Progenitor cell of endocrine pancreas (in vitro differentiated cells): ENCODE data around the gene UBE2J2. TPM values are rescaled to one million over a fixed set of nuclear protein-coding genes. Genes with fewer than 3 reads are reported as not detected.
A peak's percentile ranks its signal among the peaks of the same experiment; 100 is the strongest.

Source experiments
- DNase-seq: peaks from one replicate; pipeline ENCODE4 v3.0.0; 2021; ENCODE audit warnings: low spot score; ENCODE audit not compliant: unreplicated experiment
- H3K27ac Mint-ChIP-seq: 2 replicates; pipeline ENCODE4 v1.8.0; 2021; ENCODE audit warnings: mild to moderate bottlenecking, moderate library complexity, mixed read lengths
- H3K27me3 Mint-ChIP-seq: 2 replicates; pipeline ENCODE4 v1.8.0; 2021; ENCODE audit warnings: mixed read lengths
- H3K36me3 Mint-ChIP-seq: 2 replicates; pipeline ENCODE4 v1.8.0; 2022; ENCODE audit warnings: mixed read lengths; ENCODE audit not compliant: insufficient read depth
- H3K4me1 Mint-ChIP-seq: 2 replicates; pipeline ENCODE4 v1.8.0; 2021; ENCODE audit warnings: low read depth, mixed read lengths
- H3K4me3 Mint-ChIP-seq: 2 replicates; pipeline ENCODE4 v1.8.0; 2021; ENCODE audit warnings: low read depth, mild to moderate bottlenecking, moderate library complexity, mixed read lengths
- H3K9me3 Mint-ChIP-seq: 2 replicates; pipeline ENCODE4 v1.8.0; 2021; ENCODE audit warnings: low read depth, mixed read lengths
- total RNA-seq: library from RNA; stranded (reverse); gene quantifications from 2 replicates; pipeline ENCODE4 v1.2.1, GENCODE V29; 2021
- TF ChIP-seq, protein P1 (sequence below): fragments of 200-600 bp; sonication (generic); IDR thresholded peaks from one replicate; pipeline ENCODE4 v1.5.0; 2021; ENCODE audit warnings: antibody characterized with exemption, mild to moderate bottlenecking; ENCODE audit not compliant: unreplicated experiment

UBE2J2 gene
- total RNA-seq, 1 donor from 2014 or later: 73.6 TPM

DNA sequence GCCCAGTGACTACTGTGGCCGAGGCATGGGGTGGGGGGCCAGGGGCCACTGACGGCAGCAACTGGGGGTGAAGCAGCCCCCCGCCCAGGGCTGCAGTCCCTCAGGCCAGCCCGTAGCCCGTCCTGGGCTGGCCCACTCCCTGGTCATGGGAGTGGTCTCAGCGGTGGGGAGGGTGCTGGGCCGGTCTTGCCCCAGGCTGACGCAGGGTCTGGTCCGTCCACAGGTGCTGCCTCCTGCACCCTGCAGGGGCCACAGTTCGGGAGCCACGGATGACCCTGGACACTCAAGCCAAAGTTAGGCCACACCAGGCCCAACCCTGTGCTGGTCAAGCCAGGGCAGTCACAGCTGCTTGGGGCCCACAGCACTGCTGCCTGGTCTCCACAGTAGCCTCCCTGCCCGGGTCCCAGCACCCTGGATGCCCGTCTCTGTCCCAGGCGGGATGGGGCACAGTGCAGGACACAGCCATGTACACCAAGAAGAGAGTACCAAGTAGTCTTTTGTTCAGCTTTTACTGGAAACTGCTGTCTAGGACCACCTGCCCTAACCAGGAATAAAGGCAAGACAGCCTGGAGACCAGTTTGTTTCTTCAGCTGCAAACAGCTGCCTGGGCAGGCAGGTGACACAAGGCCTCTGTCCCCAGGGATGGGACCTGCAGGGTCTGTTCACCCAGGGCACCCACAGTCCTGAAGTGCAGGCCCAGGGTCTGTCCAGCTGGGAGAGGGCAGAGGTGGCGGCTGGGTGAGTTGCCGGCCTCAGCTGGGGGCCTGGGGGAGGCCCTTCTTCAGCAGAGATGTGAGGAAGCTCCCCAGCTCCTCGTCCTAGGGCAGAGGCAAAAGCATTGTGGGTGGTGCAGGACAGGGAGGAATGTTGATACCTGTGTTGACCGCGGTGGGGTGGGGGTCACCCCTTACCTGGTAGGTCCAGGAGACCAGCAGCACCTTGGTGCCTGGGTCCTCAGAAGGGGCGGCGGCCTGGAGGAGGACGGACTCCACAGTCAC lies 37.8 kb upstream of the UBE2J2 start:
- no peak overlapping the region for H3K27ac Mint-ChIP-seq
- peaks cover 9% of the 10 kb centered on the region for H3K4me1 Mint-ChIP-seq
- TF ChIP-seq, protein P1, sequence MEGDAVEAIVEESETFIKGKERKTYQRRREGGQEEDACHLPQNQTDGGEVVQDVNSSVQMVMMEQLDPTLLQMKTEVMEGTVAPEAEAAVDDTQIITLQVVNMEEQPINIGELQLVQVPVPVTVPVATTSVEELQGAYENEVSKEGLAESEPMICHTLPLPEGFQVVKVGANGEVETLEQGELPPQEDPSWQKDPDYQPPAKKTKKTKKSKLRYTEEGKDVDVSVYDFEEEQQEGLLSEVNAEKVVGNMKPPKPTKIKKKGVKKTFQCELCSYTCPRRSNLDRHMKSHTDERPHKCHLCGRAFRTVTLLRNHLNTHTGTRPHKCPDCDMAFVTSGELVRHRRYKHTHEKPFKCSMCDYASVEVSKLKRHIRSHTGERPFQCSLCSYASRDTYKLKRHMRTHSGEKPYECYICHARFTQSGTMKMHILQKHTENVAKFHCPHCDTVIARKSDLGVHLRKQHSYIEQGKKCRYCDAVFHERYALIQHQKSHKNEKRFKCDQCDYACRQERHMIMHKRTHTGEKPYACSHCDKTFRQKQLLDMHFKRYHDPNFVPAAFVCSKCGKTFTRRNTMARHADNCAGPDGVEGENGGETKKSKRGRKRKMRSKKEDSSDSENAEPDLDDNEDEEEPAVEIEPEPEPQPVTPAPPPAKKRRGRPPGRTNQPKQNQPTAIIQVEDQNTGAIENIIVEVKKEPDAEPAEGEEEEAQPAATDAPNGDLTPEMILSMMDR: no peak
- no peaks in the 10 kb centered on the region for H3K27me3 Mint-ChIP-seq
- H3K4me3 Mint-ChIP-seq: no peak overlapping the region
- peaks cover 2% of the 10 kb centered on the region for H3K36me3 Mint-ChIP-seq
- H3K9me3 Mint-ChIP-seq: no peaks in the 10 kb centered on the region
- DNase-seq: no peak

DNA sequence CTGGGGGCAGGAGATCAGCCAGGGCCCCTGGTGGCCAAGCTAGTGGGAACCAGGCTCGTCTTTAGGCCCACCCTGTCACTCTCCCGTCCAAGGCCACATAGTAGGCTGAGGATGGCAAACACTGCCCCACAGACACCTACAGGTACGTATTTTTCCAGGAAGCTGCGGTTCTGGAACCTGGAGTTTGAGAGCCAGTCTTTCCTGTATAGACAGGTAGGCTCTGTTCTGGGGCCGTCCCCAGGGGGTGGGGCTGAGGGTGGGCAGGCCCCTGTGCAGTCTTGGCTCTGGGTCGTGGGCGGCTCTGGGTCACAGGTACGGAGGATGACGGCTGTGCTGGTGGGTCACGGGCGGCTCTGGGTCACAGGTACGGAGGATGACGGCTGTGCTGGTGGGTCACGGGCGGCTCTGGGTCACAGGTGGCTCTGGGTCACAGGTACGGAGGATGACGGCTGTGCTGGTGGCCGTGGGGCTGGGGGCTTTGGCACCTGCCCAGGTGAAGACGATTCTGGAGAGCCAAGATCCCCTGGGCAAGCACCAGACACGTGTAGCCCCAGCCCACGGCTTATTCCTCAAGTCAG lies 36.9 kb upstream of the UBE2J2 start:
- Mint-ChIP-seq H3K27me3 (no peaks in the 10 kb centered on the region), H3K4me3 (no peak overlapping the region), H3K4me1 (peaks cover 14% of the 10 kb centered on the region), H3K9me3 (no peaks in the 10 kb centered on the region), H3K36me3 (peaks cover 2% of the 10 kb centered on the region), H3K27ac (no peak overlapping the region)
- DNase-seq: no peak
- TF ChIP-seq, protein P1: no peak

GRCh38 chr1:1310109-1310385 lies 36.4 kb upstream of the UBE2J2 start:
- Mint-ChIP-seq H3K36me3 (peaks cover 2% of the 10 kb centered on the region), H3K4me3 (peak overlapping the region; percentile 69), H3K27ac (no peak overlapping the region), H3K4me1 (peaks cover 14% of the 10 kb centered on the region), H3K27me3 (no peaks in the 10 kb centered on the region), H3K9me3 (no peaks in the 10 kb centered on the region)
- no peak for DNase-seq
- TF ChIP-seq, protein P1: no peak

DNA sequence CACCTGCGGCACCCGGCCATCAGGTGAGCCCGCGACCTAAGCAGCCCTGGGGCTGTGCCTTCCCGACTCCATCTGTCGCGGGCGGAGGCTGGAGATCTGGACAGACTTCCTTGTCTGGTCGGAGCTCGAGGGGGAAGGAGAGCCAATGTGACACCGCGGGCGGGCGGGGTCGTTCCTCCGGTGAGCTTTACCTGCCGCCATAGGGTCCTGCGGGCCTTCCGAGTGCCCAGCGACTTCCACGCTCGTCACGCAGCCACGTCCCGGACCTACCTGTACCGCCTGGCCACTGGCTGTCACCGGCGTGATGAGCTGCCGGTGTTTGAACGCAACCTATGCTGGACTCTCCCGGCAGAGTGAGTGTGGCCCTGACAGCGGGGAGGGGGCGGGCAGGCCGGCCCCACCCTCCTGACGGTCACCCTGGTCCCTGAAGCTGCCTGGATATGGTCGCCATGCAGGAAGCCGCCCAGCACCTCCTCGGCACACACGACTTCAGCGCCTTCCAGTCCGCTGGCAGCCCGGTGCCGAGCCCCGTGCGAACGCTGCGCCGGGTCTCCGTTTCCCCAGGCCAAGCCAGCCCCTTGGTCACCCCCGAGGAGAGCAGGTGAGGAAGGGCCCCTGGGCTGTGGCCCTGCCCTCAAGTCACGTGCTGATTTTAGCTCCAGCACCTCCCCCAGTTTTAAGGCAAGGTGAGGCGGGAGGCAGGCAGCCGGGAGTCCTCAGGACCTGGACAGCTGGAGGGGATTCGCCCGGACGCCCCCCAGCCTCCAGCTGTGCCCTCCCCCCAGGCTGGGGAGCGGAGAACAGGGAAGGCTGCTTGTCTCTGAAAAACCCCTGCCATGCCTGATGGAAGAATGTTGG lies 35.8 kb upstream of the UBE2J2 start:
- no peaks in the 10 kb centered on the region for H3K27me3 Mint-ChIP-seq
- H3K4me1 Mint-ChIP-seq: peaks cover 14% of the 10 kb centered on the region
- H3K4me3 Mint-ChIP-seq: peak overlapping the region; percentile 69
- no peaks in the 10 kb centered on the region for H3K9me3 Mint-ChIP-seq
- H3K27ac Mint-ChIP-seq: no peak overlapping the region
- DNase-seq: no peak
- TF ChIP-seq, protein P1: no peak
- H3K36me3 Mint-ChIP-seq: peaks cover 2% of the 10 kb centered on the region

DNA sequence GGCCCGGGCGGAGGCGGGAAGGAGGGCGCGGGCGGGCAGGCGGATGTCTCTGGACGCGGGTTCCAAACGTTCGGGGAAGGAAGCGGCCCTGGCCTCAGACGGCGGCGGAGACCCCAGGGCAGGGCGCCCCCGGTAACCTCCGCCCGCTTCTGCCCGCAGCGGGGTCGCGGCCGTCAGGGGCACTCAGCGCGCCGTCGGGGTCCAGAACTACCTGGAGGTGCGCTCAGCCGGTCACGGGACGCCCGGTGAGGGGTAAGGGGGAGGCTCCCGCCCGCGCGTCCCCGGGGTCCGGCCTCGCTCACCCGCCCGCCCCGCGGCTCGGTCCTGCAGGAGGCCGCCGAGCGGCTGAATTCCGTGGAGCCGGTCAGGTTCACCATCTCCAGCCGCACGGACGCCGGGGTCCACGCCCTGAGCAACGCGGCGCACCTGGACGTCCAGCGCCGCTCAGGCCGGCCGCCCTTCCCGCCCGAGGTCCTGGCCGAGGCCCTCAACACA lies 35.1 kb upstream of the UBE2J2 start:
- peak overlapping the region; percentile 76 for H3K4me3 Mint-ChIP-seq
- H3K36me3 Mint-ChIP-seq: peaks cover 2% of the 10 kb centered on the region
- no peaks in the 10 kb centered on the region for H3K27me3 Mint-ChIP-seq
- peak overlapping the region; percentile 84 for H3K27ac Mint-ChIP-seq
- DNase-seq: no peak
- TF ChIP-seq, protein P1: no peak
- H3K4me1 Mint-ChIP-seq: peaks cover 14% of the 10 kb centered on the region
- H3K9me3 Mint-ChIP-seq: no peaks in the 10 kb centered on the region
